Neuronal stem cell (in vitro differentiated cells): ENCODE measurements around the gene RAB13.

Experiments used
- DNase-seq: peaks from one replicate; pipeline ENCODE4 v3.0.0-alpha.2; 2013; ENCODE audit warnings: low spot score
- H2AFZ ChIP-seq: one replicate; pipeline ENCODE4 v1.6.1; 2013; ENCODE audit warnings: mild to moderate bottlenecking, low read length, inconsistent platforms
- H2AK5ac ChIP-seq: 2 replicates; pipeline ENCODE4 v1.6.1; 2013; ENCODE audit warnings: low read depth, mild to moderate bottlenecking, inconsistent platforms, low read length, moderate library complexity, mixed read lengths
- H2BK120ac ChIP-seq: 2 replicates; pipeline ENCODE4 v1.6.1; 2013; ENCODE audit warnings: low read depth, mild to moderate bottlenecking, inconsistent platforms, low read length, moderate library complexity, mixed read lengths
- H2BK12ac ChIP-seq: one replicate; pipeline ENCODE4 v1.6.1; 2013; ENCODE audit warnings: low read length, inconsistent platforms
- H2BK15ac ChIP-seq: 2 replicates; pipeline ENCODE4 v1.6.1; 2013; ENCODE audit warnings: mild to moderate bottlenecking, low read length, inconsistent platforms, mixed read lengths
- H2BK5ac ChIP-seq: one replicate; pipeline ENCODE4 v1.6.1; 2013; ENCODE audit warnings: inconsistent platforms, mild to moderate bottlenecking, low read length, moderate library complexity
- H3K14ac ChIP-seq: one replicate; pipeline ENCODE4 v1.6.1; 2013; ENCODE audit warnings: low read length, inconsistent platforms
- H3K18ac ChIP-seq: 2 replicates; pipeline ENCODE4 v1.6.1; 2013; ENCODE audit warnings: low read length, inconsistent platforms
- H3K23ac ChIP-seq: 2 replicates; pipeline ENCODE4 v1.6.1; 2013; ENCODE audit warnings: low read depth, mild to moderate bottlenecking, mixed read lengths, low read length, inconsistent platforms; ENCODE audit not compliant: poor library complexity
- H3K27ac ChIP-seq: replicated peaks from 3 replicates; pipeline ENCODE4 v1.5.1; 2013; ENCODE audit warnings: low read length, inconsistent platforms
- H3K27me3 ChIP-seq, 3 experiments: 2 replicates each; pipeline ENCODE4 v1.6.1; 2013; ENCODE audit warnings: low read length in 3 of 3, mild to moderate bottlenecking in 2 of 3, inconsistent platforms in 1 of 3, low read depth in 1 of 3, mixed read lengths in 1 of 3, moderate library complexity in 1 of 3; ENCODE audit not compliant: control insufficient read depth in 3 of 3, insufficient read depth in 3 of 3
- H3K36me3 ChIP-seq, 2 donors: replicated peaks in 1 of 2; 2 replicates each; pipeline ENCODE4 v1.6.1; 2013; ENCODE audit warnings: low read length in 2 of 2; ENCODE audit not compliant: control insufficient read depth in 2 of 2, insufficient read depth in 2 of 2
- H3K4ac ChIP-seq: 2 replicates; pipeline ENCODE4 v1.6.1; 2013; ENCODE audit warnings: inconsistent platforms, mild to moderate bottlenecking, low read length, moderate library complexity
- H3K4me1 ChIP-seq, 2 donors: 1 replicate in 1 of 2; 2 replicates in 1 of 2; pipeline ENCODE4 v1.6.1; 2013; ENCODE audit warnings: low read length in 2 of 2, low read depth in 1 of 2; ENCODE audit not compliant: control insufficient read depth in 2 of 2, insufficient read depth in 1 of 2
- H3K4me2 ChIP-seq: one replicate; pipeline ENCODE4 v1.6.1; 2013; ENCODE audit warnings: mild to moderate bottlenecking, low read length, inconsistent platforms; ENCODE audit not compliant: insufficient read depth, poor library complexity, severe bottlenecking
- H3K4me3 ChIP-seq, 2 donors: 2 replicates each; pipeline ENCODE4 v1.5.1; 2013; ENCODE audit warnings: low read length in 2 of 2, mild to moderate bottlenecking in 2 of 2, inconsistent platforms in 1 of 2, moderate library complexity in 1 of 2
- H3K79me1 ChIP-seq: one replicate; pipeline ENCODE4 v1.6.1; 2013; ENCODE audit warnings: low read depth, mild to moderate bottlenecking, inconsistent platforms, low read length, moderate library complexity
- H3K9ac ChIP-seq: one replicate; pipeline ENCODE4 v1.6.1; 2013; ENCODE audit warnings: mild to moderate bottlenecking, low read depth, low read length, inconsistent platforms; ENCODE audit not compliant: poor library complexity
- H3K9me3 ChIP-seq, 2 donors: replicated peaks in 1 of 2; 2 replicates each; pipeline versions ENCODE3 to v1.6.1; 2013; ENCODE audit warnings: low read length in 2 of 2, mild to moderate bottlenecking in 2 of 2, inconsistent platforms in 1 of 2, low read depth in 1 of 2, mixed read lengths in 1 of 2, moderate library complexity in 1 of 2; ENCODE audit not compliant: control insufficient read depth in 2 of 2, insufficient read depth in 1 of 2
- H4K8ac ChIP-seq: one replicate; pipeline ENCODE4 v1.6.1; 2013; ENCODE audit warnings: low read depth, mild to moderate bottlenecking, inconsistent platforms, low read length, moderate library complexity
- H4K91ac ChIP-seq: one replicate; pipeline ENCODE4 v1.6.1; 2013; ENCODE audit warnings: low read length, low read depth, mild to moderate bottlenecking, inconsistent platforms; ENCODE audit not compliant: poor library complexity
- WGBS, 2 donors: extraction: QIAGEN DNeasy Blood & Tissue Kit; methylation state at CpG; one replicate each; pipeline ENCODE4 v1.1.7; 2013; ENCODE audit warnings: missing lambda C conversion rate in 2 of 2, mixed read lengths in 1 of 2; ENCODE audit not compliant: insufficient read length in 2 of 2, insufficient replicate concordance in 1 of 2; ENCODE audit errors: extremely low coverage in 2 of 2; 5-methylcytosine and 5-hydroxymethylcytosine counted together

Gene RAB13

DNA sequence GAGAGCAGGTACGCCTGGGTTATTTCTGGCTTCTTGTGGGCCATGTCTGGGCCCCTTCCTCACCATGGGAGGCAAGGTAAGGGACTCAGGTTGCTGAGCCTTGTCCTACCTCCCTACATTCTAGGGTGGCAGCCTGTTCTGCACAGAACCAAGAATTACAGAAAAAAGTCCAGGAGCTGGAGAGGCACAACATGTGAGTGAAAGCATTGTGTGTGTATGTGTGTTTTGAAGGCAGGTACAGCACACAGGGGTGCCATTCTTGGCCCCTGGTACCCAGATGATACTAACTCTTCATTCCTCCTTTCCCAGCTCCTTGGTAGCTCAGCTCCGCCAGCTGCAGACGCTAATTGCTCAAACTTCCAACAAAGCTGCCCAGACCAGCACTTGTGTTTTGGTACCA, 13.1 kb downstream of the RAB13 start:
- H3K23ac ChIP-seq = no peak overlapping the region
- no peak overlapping the region for H3K14ac ChIP-seq
- H3K9ac ChIP-seq = no peak overlapping the region
- H2BK15ac ChIP-seq = no peak overlapping the region
- H3K4ac ChIP-seq = no peak overlapping the region
- H2AFZ ChIP-seq = no peak overlapping the region
- no peak overlapping the region for H2BK12ac ChIP-seq
- no peak overlapping the region for H3K18ac ChIP-seq
- H2AK5ac ChIP-seq = no peak overlapping the region
- H4K8ac ChIP-seq = no peak overlapping the region
- no peak for DNase-seq
- H3K9me3 ChIP-seq = no peaks in the 10 kb centered on the region
- H3K27me3 ChIP-seq = no peaks in the 10 kb centered on the region
- peaks cover 16 to 55% of the 10 kb centered on the region in 2 donors for H3K36me3 ChIP-seq
- H3K79me1 ChIP-seq = peaks cover 3% of the 10 kb centered on the region
- no peak overlapping the region for H3K27ac ChIP-seq
- H2BK120ac ChIP-seq = no peak overlapping the region
- no peak overlapping the region for H4K91ac ChIP-seq
- no peak overlapping the region for H3K4me2 ChIP-seq
- H3K4me3 ChIP-seq = no peak overlapping the region
- no peak overlapping the region for H2BK5ac ChIP-seq
- no CpG with 5 or more reads among the region's 3 CpGs for WGBS, 2 donors
- H3K4me1 ChIP-seq = peaks cover 6 to 19% of the 10 kb centered on the region in 2 donors

DNA sequence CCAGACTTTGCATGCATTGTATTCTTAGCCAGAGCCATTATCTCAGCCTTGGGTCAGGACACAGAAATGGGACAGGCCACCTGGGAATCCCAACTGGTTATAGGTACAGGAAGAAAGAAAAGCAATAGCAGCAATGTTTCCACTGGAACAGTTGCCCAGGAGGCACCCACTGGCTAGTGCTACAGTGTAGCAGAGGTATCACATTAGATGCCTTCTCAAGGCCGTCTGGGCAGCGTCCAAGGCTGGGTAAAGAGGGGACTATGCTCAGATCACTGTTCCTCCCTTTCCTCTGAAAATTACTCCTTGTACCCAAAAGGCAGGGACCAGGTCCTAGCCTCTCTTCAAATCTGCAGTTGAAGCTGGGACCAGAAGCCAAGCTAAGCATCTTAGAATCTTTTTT, 15.8 kb downstream of the RAB13 start:
- Histone ChIP-seq H3K9ac (no peak overlapping the region), H3K14ac (no peak overlapping the region), H2AFZ (no peak overlapping the region), H3K23ac (no peak overlapping the region), H2BK12ac (no peak overlapping the region), H3K36me3 (peaks cover 12 to 49% of the 10 kb centered on the region in 2 donors), H3K9me3 (no peaks in the 10 kb centered on the region), H2BK5ac (no peak overlapping the region), H3K27me3 (no peaks in the 10 kb centered on the region), H3K4me2 (no peak overlapping the region), H3K18ac (no peak overlapping the region), H3K79me1 (no peaks in the 10 kb centered on the region), H3K4me3 (no peak overlapping the region), H3K27ac (no peak overlapping the region), H4K8ac (no peak overlapping the region), H2AK5ac (no peak overlapping the region), H2BK15ac (no peak overlapping the region), H3K4me1 (peaks cover 6 to 12% of the 10 kb centered on the region in 2 donors), H2BK120ac (no peak overlapping the region), H3K4ac (no peak overlapping the region), H4K91ac (no peak overlapping the region)
- no CpG with 5 or more reads among the region's 2 CpGs for WGBS, 2 donors
- DNase-seq = no peak

DNA sequence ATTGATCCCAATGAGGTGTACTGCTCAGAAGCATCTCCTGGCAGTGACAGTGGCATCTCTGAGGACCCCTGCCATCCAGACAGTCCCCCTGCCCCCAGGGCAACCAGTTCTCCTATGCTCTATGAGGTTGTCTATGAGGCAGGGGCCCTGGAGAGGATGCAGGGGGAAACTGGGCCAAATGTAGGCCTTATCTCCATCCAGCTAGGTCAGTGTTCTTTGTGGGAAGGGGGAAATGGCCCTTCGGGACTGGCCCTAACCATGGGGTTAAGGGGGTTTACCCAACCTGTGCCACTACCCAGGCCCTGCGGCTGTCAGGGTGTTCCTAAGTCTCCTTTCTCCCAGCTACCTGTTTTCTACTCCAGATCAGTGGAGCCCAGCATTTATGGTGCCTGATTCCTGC, 17.2 kb downstream of the RAB13 start:
- no peak overlapping the region for H3K27ac ChIP-seq

DNA sequence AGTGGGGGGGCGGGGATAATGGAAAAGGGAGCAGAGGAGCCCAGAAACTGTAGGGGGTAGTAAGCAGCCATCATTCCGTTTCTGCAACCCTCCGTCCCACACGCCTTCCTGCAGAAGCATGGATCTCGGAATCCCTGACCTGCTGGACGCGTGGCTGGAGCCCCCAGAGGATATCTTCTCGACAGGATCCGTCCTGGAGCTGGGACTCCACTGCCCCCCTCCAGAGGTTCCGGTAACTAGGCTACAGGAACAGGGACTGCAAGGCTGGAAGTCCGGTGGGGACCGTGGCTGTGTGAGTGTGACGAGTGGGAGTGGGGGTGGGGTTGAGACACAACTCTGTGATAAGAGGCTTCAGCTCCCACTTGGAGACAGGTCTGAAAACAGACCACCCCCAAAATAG, 17.7 kb downstream of the RAB13 start:
- Histone ChIP-seq H3K23ac (no peak overlapping the region), H4K8ac (no peak overlapping the region), H2BK5ac (no peak overlapping the region), H2BK15ac (peak overlapping the region; percentile 82), H2BK12ac (no peak overlapping the region), H3K18ac (no peak overlapping the region), H3K4me1 (peaks cover 6 to 14% of the 10 kb centered on the region in 2 donors), H3K14ac (no peak overlapping the region), H3K4ac (no peak overlapping the region), H3K4me2 (peak overlapping the region; percentile 63), H2AFZ (peak overlapping the region; percentile 65), H3K9ac (peak overlapping the region; percentile 65), H3K27ac (no peak overlapping the region), H3K79me1 (no peaks in the 10 kb centered on the region), H4K91ac (no peak overlapping the region), H3K27me3 (no peaks in the 10 kb centered on the region), H3K4me3 (peak overlapping the region; percentile 54 to 60), H2AK5ac (peak overlapping the region; percentile 87), H3K9me3 (no peaks in the 10 kb centered on the region), H2BK120ac (no peak overlapping the region), H3K36me3 (peaks cover 2 to 32% of the 10 kb centered on the region in 2 donors)
- no peak for DNase-seq
- no CpG with 5 or more reads among the region's 13 CpGs for WGBS, 2 donors

More for the DNA sequence above, 17.2 kb downstream of the RAB13 start:
- H3K4me2 ChIP-seq = no peak overlapping the region
- H3K4ac ChIP-seq = no peak overlapping the region
- H4K8ac ChIP-seq = no peak overlapping the region
- no peaks in the 10 kb centered on the region for H3K9me3 ChIP-seq
- no peak overlapping the region for H3K18ac ChIP-seq
- DNase-seq = no peak
- no peak overlapping the region for H3K23ac ChIP-seq
- peaks cover 5 to 38% of the 10 kb centered on the region in 2 donors for H3K36me3 ChIP-seq
- H2AFZ ChIP-seq = no peak overlapping the region
- H2BK12ac ChIP-seq = no peak overlapping the region
- no peak overlapping the region for H2BK15ac ChIP-seq
- H2BK120ac ChIP-seq = no peak overlapping the region
- WGBS, 2 donors = no CpG with 5 or more reads among the region's 2 CpGs
- peaks cover 6 to 12% of the 10 kb centered on the region in 2 donors for H3K4me1 ChIP-seq
- no peaks in the 10 kb centered on the region for H3K79me1 ChIP-seq
- no peak overlapping the region for H3K14ac ChIP-seq
- H3K27me3 ChIP-seq = no peaks in the 10 kb centered on the region
- peak overlapping the region in 1 of 2 donors; percentile 54 for H3K4me3 ChIP-seq
- no peak overlapping the region for H2AK5ac ChIP-seq
- H3K9ac ChIP-seq = no peak overlapping the region
- no peak overlapping the region for H2BK5ac ChIP-seq
- H4K91ac ChIP-seq = no peak overlapping the region
